Subcutaneous abdominal adipose tissue (tissue), 5 donors: ENCODE measurements around the gene FUS.

Source experiments
- H3K27ac ChIP-seq: one replicate; pipeline ENCODE4 v1.7.0; 2013; ENCODE audit warnings: low read depth, mild to moderate bottlenecking, inconsistent platforms, low read length, moderate library complexity
- H3K27me3 ChIP-seq, 5 donors: one replicate each; pipeline ENCODE4 v1.7.0; 2013; ENCODE audit warnings: low read length in 5 of 5, inconsistent platforms in 1 of 5; ENCODE audit not compliant: control insufficient read depth in 5 of 5, insufficient read depth in 4 of 5
- H3K36me3 ChIP-seq, 5 donors: one replicate each; pipeline ENCODE4 v1.7.0; 2013; ENCODE audit warnings: low read length in 5 of 5; ENCODE audit not compliant: control insufficient read depth in 5 of 5, insufficient read depth in 5 of 5
- H3K4me1 ChIP-seq, 5 donors: one replicate each; pipeline ENCODE4 v1.7.0; 2013; ENCODE audit warnings: low read length in 5 of 5, mild to moderate bottlenecking in 3 of 5, moderate library complexity in 1 of 5; ENCODE audit not compliant: control insufficient read depth in 5 of 5, insufficient read depth in 5 of 5
- H3K4me3 ChIP-seq, 5 donors: one replicate each; pipeline ENCODE4 v1.7.0; 2013; ENCODE audit warnings: low read length in 5 of 5, low read depth in 1 of 5
- H3K9ac ChIP-seq, 5 donors: one replicate each; pipeline ENCODE4 v1.7.0; 2013; ENCODE audit warnings: low read length in 5 of 5, mild to moderate bottlenecking in 4 of 5, moderate library complexity in 3 of 5
- H3K9me3 ChIP-seq, 5 donors: one replicate each; pipeline ENCODE4 v1.7.0; 2013; ENCODE audit warnings: low read length in 5 of 5; ENCODE audit not compliant: control insufficient read depth in 5 of 5
- donor health status: healthy.
- donor health status: healthy.
- donor health status: healthy.
- donor health status: healthy.
- donor health status: healthy.

Gene FUS

GRCh38 chr16:31179747-31180459, at the start of gene FUS:
Gene FUS, plus strand, starts transcription at chr16:31180139. Its CDS starts 76 bp downstream, at chr16:31180215.
- peaks cover 0 to 27% (median 26%) of the 10 kb centered on the region in 5 donors for H3K36me3 ChIP-seq
- H3K4me1 ChIP-seq: peaks cover 6 to 45% (median 40%) of the 10 kb centered on the region in 5 donors
- H3K9me3 ChIP-seq: no peaks in the 10 kb centered on the region
- H3K27ac ChIP-seq: peak within 1 kb of the TSS; percentile 94
- H3K27me3 ChIP-seq: no peaks in the 10 kb centered on the region
- H3K9ac ChIP-seq: peak within 1 kb of the TSS; percentile 48 to 96 (median 81)
- H3K4me3 ChIP-seq: peak within 1 kb of the TSS; percentile 87 to 98 (median 93)

DNA sequence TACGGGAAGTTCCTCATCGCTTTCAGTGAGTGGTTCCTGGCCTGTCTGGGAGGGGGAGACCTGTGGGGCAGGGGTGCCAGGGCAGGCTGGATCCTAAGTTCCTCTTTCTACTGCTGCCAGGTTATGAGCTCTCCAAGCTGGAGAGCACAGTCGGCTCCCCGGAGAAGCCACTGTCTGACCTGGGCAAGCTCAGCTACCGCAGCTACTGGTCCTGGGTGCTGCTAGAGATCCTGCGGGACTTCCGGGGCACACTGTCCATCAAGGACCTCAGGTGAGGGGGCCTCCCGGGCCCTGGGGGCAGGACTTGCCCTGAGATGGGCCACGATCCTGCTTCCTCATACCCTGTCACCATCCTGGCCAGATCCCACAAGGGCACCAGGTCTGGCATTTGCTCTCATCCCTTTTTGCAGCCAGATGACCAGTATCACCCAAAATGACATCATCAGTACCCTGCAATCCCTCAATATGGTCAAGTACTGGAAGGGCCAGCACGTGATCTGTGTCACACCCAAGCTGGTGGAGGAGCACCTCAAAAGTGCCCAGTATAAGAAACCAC, 49.5 kb upstream of the FUS start:
- H3K27ac ChIP-seq: no peak overlapping the region
- peaks cover 0 to 44% (median 19%) of the 10 kb centered on the region in 5 donors for H3K4me1 ChIP-seq
- peak overlapping the region in 1 of 5 donors; percentile 36 for H3K9ac ChIP-seq
- no peak overlapping the region for H3K4me3 ChIP-seq
- H3K27me3 ChIP-seq: peaks cover 0 to 10% (median 6%) of the 10 kb centered on the region in 5 donors
- H3K9me3 ChIP-seq: no peaks in the 10 kb centered on the region
- H3K36me3 ChIP-seq: peaks cover 0 to 68% (median 60%) of the 10 kb centered on the region in 5 donors

GRCh38 chr16:31130899-31131298, 49.0 kb upstream of the FUS start:
- Histone ChIP-seq H3K27ac (no peak overlapping the region), H3K9ac (no peak overlapping the region), H3K27me3 (peaks cover 0 to 12% (median 9%) of the 10 kb centered on the region in 5 donors), H3K9me3 (no peaks in the 10 kb centered on the region), H3K36me3 (peaks cover 0 to 67% (median 60%) of the 10 kb centered on the region in 5 donors), H3K4me3 (no peak overlapping the region), H3K4me1 (peaks cover 0 to 44% (median 19%) of the 10 kb centered on the region in 5 donors)

DNA sequence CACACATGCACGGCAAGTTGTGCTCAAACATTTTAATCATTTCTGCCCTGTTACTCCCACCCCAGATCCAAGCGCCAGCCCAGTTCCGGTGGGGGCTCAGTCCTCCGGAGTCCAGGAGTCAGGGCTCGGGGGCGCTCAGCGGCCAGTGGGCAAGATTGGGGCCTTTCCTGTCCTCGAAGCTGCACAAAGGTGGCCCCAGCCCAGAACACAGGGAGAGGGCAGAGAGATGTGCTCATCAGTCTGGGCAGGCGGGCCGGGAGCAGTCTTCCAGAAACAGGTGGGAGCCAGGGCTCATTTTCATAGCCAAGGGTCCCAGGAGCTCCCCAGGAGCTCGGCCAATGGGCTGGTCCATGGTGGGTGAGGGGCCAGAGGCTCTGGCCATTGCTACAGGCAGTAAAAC, 48.5 kb upstream of the FUS start:
- no peak overlapping the region for H3K9ac ChIP-seq
- H3K4me3 ChIP-seq: no peak overlapping the region
- no peak overlapping the region for H3K27ac ChIP-seq
- peaks cover 0 to 44% (median 19%) of the 10 kb centered on the region in 5 donors for H3K4me1 ChIP-seq
- H3K9me3 ChIP-seq: no peaks in the 10 kb centered on the region
- peaks cover 0 to 65% (median 60%) of the 10 kb centered on the region in 5 donors for H3K36me3 ChIP-seq
- peaks cover 0 to 12% (median 9%) of the 10 kb centered on the region in 5 donors for H3K27me3 ChIP-seq

DNA sequence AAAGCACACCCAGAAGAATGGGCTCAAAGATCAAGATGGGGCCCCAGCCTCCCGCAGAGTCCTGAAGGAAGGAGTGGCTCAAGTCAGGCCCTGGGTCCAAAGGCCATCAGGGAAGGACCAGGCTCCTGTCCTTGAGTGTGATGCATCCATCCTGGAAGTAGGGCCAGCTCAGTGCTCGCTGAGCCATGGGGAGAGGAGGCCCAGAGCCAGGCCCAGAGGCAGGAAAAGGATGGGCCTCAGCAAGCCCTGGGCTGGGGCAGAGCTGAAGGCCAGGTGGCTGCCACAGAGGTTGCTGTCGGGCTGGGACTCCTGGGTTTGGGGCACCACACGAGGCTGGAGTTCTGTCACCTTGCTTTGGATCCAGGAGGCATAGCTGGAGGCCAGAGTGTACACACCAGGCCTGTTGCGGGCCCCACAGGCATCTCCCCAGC, 48.1 kb upstream of the FUS start:
- Histone ChIP-seq H3K4me1 (peaks cover 0 to 44% (median 19%) of the 10 kb centered on the region in 5 donors), H3K27me3 (peaks cover 0 to 12% (median 9%) of the 10 kb centered on the region in 5 donors), H3K9me3 (no peaks in the 10 kb centered on the region), H3K27ac (no peak overlapping the region), H3K4me3 (no peak overlapping the region), H3K9ac (no peak overlapping the region), H3K36me3 (peaks cover 0 to 64% (median 58%) of the 10 kb centered on the region in 5 donors)

DNA sequence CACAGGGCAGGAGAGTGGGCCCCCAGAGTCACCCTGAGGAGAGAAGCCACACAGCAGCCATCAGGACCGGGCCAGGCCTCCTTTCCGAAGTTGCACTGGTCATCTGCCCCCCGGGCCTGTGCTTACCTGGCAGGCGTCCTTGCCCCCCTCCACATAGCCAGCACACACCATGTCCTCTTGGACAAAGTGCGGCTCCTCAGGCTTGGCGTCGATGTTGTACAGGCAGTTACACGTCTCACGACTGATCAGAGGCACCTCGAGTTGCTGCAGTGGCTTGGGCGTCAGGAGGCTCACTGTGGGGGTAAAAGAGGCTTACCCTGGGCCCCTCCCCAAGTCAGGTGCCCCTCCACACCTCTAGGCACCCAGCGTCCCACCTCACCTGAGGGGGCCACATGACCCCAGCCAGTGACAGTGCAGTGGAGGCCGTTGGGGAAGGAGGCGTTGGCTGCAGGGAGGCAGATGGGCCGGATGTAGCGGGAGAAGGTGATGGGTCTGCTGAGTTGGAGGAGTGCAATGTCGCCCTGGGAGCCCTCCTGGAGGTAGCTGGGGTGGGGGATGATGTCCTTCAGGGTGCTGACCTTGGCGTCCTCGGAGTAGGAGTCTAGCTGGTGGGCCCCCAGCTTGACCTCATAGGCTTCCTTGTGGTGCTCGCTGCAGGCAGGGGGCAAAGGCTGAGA, 47.5 kb upstream of the FUS start:
- no peaks in the 10 kb centered on the region for H3K9me3 ChIP-seq
- peaks cover 0 to 58% (median 52%) of the 10 kb centered on the region in 5 donors for H3K36me3 ChIP-seq
- no peak overlapping the region for H3K27ac ChIP-seq
- H3K27me3 ChIP-seq: peaks cover 0 to 12% (median 9%) of the 10 kb centered on the region in 5 donors
- no peak overlapping the region for H3K4me3 ChIP-seq
- H3K9ac ChIP-seq: no peak overlapping the region
- H3K4me1 ChIP-seq: peaks cover 0 to 44% (median 19%) of the 10 kb centered on the region in 5 donors

DNA sequence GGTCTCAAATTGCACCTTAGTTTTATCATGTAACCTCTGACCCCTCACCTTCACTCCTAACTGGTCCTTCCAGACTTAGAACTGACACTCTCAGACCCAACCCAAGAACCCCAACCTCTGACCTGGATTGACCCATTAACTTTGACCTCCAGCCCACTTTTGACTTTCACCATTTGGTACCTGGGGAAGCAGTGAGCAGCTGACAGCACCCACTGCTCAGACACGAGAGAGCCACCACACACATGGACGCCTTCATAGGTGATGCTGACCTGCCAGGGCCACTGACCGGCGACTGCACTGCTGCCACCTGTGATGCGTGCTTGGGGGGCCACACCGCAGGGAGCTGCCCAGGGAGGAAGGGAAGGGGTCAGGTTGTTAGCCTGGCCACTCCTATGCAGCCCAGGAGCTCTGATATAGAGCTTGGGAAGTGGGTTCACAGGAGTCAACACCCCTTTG, 46.9 kb upstream of the FUS start:
- Histone ChIP-seq H3K4me3 (no peak overlapping the region), H3K27ac (no peak overlapping the region), H3K9me3 (no peaks in the 10 kb centered on the region), H3K9ac (no peak overlapping the region), H3K27me3 (peaks cover 0 to 12% (median 9%) of the 10 kb centered on the region in 5 donors), H3K4me1 (peaks cover 0 to 38% (median 15%) of the 10 kb centered on the region in 5 donors), H3K36me3 (peaks cover 0 to 52% (median 46%) of the 10 kb centered on the region in 5 donors)

DNA sequence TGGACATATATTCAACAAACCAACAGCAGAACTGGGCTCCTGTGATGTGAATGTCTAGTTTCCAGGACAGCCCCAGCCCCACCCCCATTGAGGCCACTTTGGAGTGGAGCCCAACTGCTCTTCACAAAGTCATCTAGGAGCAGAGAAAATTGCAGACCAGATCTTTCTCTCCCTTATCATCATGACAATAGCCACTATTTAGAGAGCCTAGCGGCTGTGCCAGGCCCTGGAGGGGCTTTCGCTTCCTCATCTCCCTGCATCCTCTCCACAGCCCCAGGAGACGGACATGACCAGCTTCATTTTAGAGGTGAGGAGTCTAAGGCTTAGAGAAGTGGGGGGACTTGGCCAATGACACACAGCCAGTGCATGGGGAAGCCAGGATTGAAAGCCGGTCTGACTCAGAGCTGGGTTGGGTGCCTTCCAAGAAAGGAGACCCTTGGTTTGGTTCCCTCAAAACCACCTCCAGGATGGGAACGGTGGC, 45.8 kb upstream of the FUS start:
- Histone ChIP-seq H3K27ac (no peak overlapping the region), H3K9ac (no peak overlapping the region), H3K36me3 (peaks cover 0 to 41% (median 35%) of the 10 kb centered on the region in 5 donors), H3K9me3 (no peaks in the 10 kb centered on the region), H3K27me3 (peaks cover 0 to 12% (median 9%) of the 10 kb centered on the region in 5 donors), H3K4me3 (no peak overlapping the region), H3K4me1 (peaks cover 0 to 37% (median 20%) of the 10 kb centered on the region in 5 donors)

GRCh38 chr16:31134625-31135534, 45.1 kb upstream of the FUS start:
- Histone ChIP-seq H3K4me3 (no peak overlapping the region), H3K9me3 (no peaks in the 10 kb centered on the region), H3K4me1 (peaks cover 0 to 31% (median 19%) of the 10 kb centered on the region in 5 donors), H3K27ac (no peak overlapping the region), H3K9ac (peak overlapping the region in 1 of 5 donors; percentile 4), H3K27me3 (peaks cover 0 to 12% (median 9%) of the 10 kb centered on the region in 5 donors), H3K36me3 (peaks cover 0 to 34% (median 28%) of the 10 kb centered on the region in 5 donors)
